Hematopoietic multipotent progenitor cell treated with erythropoietin and hydrocortisone succinate and interleukin-3 and kit ligand, for 4 days (in vitro differentiated cells): ENCODE results near the gene TRAF3IP3.
"Not testable (repeated sequence)": the region's sequence is repeated elsewhere in the genome, so short reads cannot be mapped to it uniquely, and the experiment has no call there.

ENCODE experiments used
- DNase-seq: peaks from one replicate; pipeline ENCODE4 v3.0.0-alpha.2; 2015

The TRAF3IP3 gene

DNA sequence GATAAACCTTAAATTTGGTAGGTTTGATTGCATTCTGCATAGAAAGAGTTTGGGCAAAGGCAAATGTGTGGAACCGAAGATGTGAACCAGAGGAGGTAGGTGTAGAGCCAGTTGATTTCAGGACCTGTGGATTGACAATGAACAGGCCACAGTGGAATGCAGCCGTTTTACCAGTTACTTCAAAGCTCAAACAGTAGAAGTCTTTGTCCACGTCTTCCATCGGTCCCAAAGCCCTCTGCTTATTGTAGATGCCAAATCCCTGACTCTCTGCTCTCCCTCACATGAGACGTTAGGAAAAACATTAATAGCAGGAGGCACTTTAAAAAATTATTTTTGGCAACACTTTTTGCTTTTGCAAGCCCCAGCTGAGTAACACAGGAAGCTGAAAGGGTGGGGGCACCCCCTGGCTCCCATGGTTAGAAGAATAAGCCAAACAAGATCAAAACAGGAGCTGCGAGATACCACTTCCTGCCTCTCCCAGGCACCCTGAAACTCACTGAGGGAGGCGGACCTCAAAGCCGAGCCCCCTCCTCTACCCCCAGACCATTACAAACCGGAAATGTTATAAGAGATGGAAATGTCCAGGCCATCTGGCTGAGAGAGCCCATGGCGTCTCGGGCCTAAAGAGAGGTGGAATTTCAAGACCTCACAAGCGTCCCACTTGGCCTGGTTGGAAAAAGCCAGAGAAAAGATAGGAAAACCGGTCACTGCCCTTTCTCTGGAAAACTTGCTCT, 13.5 kb downstream of the TRAF3IP3 start:
- DNase-seq = peak; percentile 88

DNA sequence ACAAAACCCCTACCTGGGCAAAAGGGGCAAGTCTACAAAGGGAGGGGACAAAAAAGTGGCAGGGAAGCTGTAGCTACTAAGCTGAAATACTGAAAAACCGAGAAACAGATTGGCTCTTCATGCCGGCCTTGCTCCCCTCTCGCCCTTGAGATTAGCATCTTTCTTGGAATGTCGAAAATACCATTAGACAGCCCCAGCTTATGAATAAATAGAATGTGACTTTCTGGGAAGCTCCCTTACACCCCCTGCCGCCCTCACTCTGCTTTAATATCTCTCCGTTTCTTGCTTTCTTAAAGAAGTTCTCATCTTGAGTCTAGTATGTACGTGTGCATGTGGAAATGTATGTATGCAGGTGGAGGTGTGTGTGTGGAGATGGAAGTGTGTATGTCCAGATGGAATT, 14.1 kb downstream of the TRAF3IP3 start:
- peak; percentile 76 for DNase-seq

DNA sequence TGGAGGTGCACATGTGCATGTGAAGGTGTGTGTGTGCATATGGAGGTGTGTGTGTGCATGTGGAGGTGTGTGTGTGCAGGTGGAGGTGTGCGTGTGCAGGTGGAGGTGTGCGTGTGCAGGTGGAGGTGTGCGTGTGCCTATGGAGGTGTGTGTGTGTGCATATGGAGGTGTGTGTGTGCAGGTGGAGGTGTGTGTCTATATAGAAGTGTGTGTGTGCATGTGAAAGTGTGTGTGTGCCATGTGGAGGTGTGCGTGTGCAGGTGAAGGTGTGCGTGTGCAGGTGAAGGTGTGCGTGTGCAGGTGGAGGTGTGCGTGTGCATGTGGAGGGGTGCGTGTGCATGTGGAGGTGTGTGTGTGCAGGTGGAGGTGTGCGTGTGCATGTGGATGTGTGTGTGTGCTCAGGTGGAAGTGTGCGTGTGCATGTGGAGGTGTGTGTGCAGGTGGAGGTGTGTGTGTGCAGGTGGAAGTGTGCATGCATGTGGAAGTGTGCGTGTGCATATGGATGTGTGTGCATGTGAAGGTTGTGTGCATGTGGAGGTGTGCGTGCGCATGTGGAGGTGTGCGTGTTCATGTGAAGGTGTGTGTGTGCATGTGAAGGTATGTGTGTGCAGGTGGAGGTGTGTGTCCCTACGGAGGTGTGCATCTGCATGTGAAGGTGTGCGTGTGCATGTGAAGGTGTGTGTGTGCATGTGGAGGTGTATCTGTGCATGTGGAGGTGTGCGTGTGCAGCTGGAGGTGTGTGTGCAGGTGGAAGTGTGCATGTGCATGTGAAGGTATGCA, 15.0 kb downstream of the TRAF3IP3 start:
- DNase-seq = no peak

DNA sequence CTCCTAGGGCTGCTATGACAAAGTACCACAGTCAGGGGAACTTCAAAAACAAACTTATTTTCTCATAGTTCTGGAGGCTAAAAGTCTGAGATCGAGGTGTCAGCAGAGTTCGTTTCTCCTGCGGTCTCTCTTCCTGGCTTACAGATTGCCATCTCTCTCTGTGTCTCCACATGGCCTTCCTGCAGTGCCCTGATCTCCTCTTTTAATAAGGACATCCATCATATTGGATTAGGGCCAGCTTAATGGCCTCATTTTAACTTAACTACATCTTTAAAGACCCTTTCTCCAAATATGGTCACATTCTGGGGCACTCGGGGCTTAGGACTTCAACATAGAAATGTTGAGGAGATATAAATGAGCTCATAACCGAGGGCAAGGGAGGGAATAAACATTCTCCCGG, 16.3 kb downstream of the TRAF3IP3 start:
- peak; percentile 63 for DNase-seq

DNA sequence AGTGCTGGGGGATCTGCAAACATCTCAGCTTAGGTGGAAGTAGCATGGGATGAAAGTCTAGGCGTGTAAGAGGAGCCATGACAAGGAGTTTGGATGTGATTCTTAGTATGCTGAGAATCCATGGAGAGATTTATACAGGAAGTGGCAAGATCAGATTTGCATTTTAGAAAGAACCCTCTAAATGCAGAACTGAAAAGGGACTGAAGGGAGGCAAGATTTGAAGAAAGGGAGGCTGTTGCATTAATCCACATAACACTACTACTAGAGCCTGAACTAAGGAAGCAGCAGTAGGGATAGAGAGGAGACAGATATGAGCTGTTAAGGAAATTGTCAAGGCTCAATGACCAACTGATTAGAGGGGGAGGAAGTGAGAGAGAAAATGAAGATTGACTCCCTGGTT, 18.7 kb downstream of the TRAF3IP3 start:
- DNase-seq = no peak

DNA sequence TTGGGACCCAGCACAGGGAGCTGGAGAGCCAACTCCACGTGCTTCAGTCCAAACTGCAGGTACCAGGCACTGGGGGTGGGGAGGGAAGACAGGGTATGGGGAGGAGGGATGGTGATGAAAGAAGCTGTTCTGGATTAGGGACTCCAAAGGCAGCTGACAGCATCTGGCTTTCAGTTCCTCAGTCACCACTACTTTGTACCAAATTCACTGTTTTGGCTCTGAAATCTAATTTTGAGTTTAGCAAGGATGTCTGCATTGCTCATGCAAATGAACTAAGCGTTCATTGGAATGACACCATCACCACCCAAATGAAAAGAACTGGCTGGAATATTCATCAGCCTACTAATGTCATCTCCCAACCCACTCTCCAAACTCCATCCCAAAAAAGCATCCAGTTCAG, 19.8 kb downstream of the TRAF3IP3 start:
- DNase-seq = no peak

DNA sequence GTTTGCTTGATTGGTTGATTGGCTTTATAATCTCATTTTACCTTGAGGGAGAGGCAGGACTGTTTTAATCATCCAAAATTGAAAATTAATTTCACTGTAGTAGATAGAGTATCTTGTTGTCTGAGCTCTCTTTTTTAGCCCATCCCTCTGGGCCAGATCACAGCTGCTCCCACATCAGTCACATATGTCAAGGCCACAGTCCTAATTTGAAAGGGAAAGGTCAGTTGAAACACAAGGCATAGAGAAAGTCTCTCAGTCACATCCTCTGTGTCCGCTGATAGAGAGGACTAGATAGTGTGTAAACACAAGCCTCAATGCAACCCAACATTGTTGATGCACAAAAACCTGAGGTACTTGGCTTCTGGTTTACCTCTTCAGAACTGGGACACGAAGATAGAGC, 21.7 kb downstream of the TRAF3IP3 start:
- no peak for DNase-seq

DNA sequence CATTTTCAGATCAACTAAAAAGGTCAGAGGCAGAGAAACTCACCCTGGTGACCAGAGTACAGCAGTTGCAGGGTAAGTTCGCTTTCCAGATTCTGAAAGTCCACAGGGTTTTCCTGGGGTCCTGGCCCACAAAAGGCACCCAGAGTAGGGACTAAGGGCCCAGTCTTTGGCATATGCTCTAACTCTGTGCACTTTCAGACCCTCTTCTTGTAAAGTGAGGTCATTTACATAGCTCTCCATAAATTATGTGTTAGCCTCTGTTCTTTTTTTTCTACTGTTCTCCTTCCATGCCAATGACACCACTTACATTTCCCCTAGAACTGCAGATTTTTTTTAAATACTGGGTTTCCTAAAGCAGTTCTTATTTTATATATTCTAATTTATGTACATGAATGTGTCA, 22.2 kb downstream of the TRAF3IP3 start:
- no peak for DNase-seq

DNA sequence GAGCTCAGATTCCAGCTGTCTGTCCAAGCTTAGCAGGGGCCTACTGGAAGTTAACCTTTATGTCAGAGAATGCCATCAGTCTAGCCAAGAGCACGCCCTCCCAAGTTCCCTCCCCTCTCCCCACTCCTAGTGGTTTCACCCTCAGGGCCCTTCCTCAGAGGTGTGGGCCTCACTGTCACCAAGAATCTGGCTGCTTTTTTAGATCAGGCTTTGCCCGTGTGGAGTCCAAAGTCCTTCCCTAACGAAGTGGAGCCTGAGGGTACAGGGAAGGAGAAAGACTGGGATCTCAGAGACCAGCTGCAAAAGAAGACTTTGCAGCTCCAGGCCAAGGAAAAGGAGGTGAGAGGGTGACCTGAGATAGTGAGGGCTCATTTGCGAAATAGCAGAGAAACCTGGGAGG, 24.4 kb downstream of the TRAF3IP3 start:
- DNase-seq = no peak

DNA sequence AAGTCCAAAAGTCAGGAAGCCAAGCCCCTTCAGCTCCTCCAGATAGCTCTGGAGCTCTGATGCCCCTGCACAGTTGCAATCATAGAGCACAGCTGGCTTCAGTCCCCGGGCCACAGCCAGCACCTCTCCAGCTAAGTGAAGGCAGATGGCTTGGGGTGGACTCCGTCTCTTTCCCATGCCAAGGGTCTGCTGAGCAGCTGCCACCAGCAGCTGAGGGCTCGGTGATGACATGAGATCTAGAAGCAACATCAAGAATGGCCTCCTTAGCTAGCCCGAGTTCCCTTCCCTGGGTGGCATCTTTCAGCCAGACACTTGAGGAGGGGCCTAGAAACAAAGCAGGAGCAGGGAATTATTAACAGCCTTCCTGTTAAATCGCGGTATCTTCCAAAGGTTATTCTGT, 27.5 kb downstream of the TRAF3IP3 start:
- no peak for DNase-seq

DNA sequence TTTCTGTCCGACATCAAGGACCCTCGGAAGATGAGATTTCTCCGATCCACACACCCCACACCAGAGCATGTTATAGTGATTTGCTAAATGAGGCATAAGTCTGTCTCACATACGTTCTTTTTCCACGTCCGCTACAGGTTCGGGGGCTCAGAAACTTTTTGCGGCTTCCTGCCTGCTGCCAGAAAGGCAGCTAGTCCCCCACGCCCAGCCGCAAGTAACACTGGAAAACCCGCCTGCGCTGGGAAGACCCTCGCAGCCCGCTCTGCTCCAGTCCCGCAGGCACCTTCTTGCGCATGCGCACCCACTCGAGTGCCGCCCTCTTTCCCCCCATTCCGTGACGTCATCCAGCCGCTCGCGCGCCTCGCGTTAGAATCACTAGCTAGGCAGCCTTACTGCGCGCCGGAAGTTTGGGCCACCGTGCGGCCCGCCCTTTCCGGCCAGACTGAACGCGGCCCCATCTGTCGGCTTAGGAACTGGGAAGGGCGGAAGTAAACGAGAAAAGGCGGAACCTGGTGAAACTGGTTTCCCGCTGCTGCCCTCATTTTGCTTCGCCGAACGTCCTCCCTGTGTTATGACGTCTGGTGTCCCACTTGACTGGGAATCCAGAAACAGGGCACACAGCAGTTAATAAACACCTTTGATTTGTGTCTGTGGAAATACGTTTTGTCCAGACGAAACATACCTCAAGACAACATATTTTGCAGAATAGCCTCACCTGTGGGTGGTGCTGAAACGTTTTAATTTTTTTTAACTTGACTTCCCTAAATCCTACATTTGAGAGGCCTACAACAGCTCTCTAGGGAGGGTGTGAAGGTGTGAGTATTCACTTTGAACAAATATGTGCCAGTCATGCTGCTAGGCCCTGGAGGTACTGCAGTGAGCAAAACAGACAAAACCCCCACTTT, 28.7 kb downstream of the TRAF3IP3 start, which contains the start of gene C1orf74:
C1orf74 (minus strand) TSS at position 295 of the 905 bp plus-strand sequence. CDS start 925 bp downstream, outside the sequence.
- peak; percentile 99 for DNase-seq

DNA sequence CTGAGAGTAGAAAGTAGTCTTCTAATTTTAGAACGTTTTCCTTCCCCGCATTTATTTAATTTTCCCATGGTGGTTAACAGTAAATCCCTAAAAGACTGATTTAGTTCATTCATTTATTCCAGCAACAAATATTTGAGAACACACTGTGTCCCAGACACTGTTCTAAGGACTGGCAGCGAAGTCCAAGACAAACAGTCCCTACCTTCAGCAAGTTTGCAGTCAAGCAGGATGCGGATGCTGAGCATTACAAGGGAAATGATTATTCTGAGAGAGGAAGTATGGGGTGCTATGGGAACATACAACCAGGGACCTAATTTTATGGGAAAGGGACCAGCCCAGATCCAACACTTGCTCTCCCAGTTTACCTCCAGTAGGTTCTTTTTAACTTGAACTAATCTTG, 29.7 kb downstream of the TRAF3IP3 start:
- no peak for DNase-seq

DNA sequence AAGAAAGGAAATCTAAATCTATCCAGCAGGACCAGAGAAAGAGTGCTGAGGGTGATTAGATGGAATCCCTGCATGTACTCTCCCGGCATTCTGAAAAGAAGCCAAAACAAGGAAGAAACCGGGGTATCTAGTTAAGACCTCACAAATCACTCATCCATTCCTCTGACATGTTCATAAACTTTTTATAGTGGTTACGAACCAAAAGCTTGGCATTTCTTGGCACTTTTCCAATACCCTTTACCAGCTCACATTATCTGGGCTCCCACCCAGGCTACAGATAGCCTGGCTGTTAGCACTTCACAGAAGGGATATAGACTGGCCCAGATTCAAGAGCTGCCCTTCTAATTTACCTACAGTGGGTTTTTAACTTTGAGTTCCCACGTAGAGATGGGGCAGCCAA, 30.3 kb downstream of the TRAF3IP3 start:
- peak; percentile 75 for DNase-seq

DNA sequence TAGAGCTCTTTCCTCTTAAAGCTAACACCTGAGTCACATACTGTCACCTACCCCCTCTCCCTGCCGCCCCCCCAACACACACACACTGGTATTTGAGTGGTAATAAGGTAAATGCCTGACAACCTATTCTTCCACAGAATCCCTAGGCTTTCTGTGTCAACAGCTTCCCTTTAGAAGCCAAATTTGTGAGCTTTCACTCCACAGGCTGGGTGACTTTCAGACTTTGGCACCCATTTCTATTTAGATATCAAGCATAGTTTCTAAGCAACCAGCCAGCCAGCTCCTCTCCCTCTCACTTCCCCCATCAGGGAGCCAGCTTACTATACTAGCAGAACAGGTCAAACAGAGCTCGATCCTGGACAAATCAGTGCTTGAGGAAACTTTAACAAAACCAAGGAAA, 31.7 kb downstream of the TRAF3IP3 start:
- no peak for DNase-seq

DNA sequence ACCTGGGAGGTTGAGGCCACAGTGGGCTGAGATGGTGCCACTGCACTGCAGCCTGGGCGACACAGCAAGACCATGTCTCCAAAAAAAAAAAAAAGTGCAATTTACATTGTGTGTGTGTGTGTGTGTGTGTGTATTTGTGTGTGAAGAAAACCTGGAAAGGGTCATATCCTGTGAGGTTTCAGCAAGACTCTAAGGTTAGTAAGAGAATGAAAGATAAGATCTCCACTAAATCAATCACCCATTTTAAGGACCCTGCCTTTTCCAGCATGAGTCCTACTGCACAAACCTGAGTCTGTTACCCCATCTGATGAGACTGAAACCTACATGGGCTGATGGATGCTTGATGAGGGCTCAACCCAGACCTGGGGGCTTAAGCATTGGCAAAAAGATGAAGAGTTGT, 33.4 kb downstream of the TRAF3IP3 start:
- DNase-seq = no peak

DNA sequence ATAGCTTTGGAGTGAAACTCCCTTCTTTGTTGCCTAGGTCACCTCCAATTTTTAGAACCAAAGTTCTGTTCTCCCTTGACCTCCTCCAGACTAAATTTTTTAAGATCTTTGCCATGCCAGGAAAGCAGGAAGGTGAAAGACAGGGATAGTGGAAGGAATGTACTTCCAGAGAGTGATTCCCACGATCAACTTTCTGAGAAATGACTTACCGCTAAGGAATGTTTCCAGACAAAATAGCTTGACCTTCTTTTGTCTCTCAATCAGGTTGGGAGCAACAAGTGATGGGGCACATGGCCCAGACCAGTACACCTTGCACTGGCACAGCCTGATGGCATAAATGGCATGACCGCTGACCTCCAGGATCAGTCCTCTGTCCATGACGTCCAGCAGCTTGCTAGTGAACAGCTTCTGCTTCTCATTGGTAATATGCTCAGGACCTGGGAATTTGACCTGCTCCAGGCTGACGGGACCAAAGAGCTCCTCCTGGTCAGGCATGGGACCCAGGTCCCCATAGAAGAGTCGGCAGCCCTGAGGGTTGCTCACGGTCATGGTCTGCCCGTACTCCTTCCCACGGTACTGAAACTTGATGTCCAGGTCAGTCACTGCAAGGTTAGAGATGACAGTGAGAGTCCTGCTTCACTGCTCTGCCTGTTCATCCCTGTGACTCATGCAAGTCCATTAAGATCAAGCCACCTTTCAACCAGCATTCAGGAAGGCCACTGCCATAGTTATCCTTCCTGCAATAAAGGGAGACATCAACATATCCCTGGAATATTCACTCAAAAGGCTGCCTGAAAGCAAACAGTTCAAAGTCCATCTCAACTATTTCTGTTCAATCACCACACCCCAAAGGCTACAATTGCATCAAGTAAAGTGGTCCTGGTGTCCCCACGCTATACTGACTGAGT, 34.7 kb downstream of the TRAF3IP3 start:
- DNase-seq = no peak

DNA sequence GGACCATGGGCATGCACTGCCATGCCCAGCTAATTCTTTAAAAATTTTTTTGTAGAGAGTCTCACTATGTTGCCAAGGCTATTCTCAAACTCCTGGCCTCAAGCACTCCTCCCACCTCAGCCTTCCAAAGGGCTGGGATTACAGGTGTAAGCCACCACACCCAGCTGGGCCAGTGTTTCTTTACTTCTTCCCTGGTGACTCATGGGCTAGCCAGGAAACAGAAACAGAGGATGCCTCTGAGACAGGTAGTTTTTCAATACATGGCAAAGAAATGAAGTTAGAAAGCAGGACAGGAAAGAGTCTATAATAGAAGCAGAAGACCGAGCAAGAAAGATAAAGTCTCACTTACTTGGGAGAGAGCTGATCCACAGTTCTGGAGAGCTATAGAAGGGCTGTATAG, 36.1 kb downstream of the TRAF3IP3 start:
- no peak for DNase-seq

DNA sequence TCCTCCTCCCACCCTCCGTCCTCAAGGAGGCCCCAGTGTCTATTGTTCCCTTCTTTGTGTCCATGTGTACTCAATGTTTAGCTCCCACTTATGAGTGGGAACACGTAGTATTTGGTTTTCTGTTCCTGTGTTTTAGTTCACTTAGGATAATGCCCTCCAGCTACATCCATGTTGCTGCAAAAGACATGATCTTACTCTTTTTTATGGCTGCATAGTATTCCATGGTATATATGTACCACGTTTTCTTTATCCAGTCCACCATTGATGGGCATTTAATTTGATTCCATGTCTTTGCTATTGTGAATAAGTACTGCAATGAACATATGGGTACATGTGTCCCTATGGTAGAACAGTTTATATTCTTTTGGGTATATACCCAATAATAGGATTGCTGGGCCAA, 37.9 kb downstream of the TRAF3IP3 start:
- not testable (repeated sequence) for DNase-seq

DNA sequence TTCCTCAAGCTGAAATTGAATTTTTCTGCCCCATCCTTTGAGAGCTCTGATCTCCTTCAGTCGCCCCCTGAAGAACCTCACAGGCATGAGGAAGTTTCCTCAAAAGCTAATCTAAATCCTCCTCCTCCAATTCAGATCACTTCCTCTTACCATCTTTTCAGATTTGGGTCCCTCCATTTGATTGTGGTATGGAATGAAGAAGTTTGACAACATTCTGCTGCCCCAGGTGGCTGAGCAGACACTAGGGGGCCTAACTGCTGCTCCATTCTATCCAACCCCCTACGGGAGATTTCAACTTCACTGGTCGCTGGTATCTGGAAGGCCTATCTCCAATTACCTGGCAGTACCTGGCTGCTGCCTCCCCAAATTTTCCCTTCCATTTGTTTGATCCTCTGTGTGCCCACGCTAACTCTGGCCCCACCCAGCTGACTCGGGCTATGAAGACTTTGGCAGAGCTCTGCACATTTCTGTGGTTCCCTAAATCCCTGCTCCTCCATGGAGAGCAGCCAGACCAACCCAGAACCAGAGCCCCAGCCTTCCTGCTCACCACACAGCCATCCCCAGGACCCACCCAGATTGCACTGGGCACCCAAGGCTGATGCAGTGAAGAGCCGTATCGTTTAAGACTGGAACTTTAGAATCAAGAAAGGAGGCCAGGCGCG, 42.3 kb downstream of the TRAF3IP3 start:
- peak; percentile 57 for DNase-seq

DNA sequence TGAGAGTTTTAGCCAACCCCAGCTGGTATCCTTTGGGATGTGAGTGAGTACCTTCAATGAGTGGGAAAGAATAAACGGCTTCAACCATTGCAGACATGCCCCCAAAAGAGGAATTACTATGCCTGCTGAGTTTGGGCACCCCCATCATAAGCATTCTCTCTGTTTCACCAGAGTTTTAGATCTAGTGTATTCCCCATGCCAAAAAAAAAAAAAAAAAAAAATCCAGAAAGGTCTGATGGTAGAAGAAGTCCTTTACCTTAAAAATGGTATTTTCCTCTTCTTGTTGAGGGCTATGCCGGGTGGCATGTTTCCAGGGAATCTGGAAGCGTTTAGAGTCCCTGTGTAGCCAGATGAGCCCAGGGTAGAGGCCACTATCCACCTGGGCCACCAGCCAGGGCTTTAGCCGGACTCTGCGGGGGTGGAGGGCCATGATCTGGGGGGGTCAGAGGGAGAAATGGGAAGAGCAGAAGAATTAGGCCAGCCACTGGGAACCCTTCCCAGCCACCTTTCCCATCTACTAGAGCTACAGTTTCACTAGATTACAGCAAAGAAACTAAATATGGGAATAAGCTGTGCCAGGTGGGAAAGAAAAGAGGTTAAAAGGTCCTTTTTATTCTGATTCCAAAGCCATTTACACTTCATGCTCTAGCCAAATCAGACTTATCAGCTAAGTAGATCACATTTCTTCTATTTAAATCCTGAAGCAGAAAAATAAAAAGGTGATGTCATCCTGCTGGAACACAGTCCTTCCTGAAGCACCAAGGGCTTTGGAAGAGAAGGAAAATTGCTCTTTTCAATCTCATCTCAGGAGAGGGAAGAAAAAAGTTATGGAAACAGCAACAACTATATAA, 45.4 kb downstream of the TRAF3IP3 start:
- no peak for DNase-seq
